Measurements from ENCODE around the gene ASTN2.

ASTN2 gene

DNA sequence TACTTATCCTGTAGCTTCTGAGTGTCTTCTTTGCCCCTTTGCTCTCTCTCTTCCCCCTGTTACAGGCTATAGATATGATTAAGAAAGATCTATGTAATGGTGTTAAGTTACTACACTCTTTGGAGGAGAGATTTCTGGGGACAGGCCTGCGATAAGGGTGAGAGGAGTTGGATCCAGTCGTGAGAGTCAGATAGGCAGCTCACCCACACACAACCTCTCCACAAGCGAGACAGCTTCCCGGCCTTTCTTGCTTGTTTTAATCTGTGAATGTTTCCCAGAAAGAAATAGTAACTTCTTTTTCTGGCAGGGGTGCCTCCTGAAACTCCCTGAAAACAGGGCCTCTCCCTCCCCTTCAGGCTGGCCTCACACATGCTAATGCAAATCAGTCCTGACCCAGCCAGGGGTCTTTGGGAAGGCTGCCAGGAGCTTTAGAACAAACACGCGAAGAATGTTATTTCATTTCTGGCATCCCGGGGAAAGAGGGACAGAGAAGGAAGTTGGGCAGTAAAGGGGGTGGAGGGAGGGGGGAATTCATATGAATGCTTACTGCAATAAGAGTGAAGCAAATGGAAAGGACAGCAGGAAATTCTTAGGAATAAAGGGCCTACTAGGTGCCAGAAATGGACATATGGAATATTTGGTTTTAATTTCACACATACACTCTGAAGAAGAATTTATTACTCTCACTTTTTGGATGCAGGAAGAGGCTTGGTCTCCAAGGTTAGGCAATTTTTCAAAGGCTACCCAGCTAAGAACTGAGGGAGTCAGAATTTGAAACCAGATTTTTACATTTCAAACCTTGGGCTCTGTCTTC is 943.6 kb downstream of the ASTN2 start:
- no peak for ATAC-seq (ENCODE audit: low read depth)
- H3K9me3 Mint-ChIP-seq = no peaks in the 10 kb centered on the region
- H3K4me1 Mint-ChIP-seq = no peaks in the 10 kb centered on the region

DNA sequence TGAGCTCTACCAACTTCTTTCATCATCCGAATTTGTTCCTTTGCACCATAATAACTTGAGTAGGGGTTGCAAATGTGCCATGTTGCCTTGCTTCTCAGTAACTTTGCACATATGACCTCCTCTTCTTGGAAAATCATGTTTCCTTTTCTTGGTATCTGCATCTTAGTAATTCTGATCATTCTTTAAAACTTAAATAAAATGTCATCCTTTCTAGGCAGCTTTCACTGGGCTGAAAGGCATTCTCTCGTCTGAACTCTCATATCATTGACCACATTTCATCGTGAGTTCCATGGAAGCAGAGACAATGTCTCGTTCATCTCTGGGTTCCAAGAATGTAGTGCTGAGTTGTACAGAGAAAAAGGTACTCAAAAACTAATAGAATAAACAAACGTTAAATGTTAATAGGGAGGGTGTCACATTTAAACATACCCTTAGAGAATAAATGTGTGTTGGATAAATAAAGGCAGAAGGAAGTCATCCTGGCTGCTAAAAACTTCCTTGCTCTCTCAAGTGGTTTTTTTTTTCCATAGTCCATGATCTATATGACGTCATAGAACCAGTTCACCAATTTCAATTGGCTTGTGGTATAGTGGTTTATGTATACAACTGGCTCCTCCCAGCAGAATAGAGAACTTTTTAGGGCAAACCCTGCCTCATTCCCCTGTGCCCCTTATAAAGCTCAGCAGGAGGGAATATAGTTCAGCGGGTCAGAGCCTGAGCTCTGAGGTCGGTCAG is 945.9 kb downstream of the ASTN2 start:
- H3K9me3 Mint-ChIP-seq = no peaks in the 10 kb centered on the region
- no peak overlapping the region for H3K27ac Mint-ChIP-seq

More for the DNA sequence above, 943.6 kb downstream of the ASTN2 start:
- no peak overlapping the region for H3K4me3 Mint-ChIP-seq
- H3K27me3 Mint-ChIP-seq = no peaks in the 10 kb centered on the region
- DNase-seq (ENCODE audit: low spot score in 2 of 2) = no peak
- peaks cover 7% of the 10 kb centered on the region for H3K36me3 Mint-ChIP-seq
- no peak overlapping the region for H3K27ac Mint-ChIP-seq

DNA sequence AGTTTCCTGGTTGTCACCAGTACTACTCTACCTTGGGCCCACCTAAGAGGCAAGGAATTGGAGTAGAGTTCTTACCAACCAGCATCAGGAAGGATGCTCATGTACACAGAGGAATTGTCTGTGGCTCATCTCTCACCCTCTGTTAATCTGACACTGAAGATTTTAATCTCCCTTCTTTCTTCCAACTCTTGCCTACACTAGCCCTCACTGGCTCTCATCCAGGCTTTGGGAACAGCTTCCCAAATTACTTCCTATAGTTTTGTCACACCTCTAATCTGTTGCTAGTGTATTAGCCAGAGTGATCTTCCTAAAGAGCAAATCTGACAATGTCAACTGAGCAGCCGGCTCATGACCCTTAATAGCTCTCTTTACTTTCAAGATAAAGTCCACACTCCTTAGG is 946.5 kb downstream of the ASTN2 start:
- no peaks in the 10 kb centered on the region for H3K9me3 Mint-ChIP-seq
- peaks cover 2% of the 10 kb centered on the region for H3K36me3 Mint-ChIP-seq
- ATAC-seq (ENCODE audit: low read depth) (no peak), DNase-seq (ENCODE audit: low spot score in 2 of 2) (no peak)
- no peak overlapping the region for H3K27ac Mint-ChIP-seq
- no peaks in the 10 kb centered on the region for H3K4me1 Mint-ChIP-seq
- H3K27me3 Mint-ChIP-seq = no peaks in the 10 kb centered on the region
- H3K4me3 Mint-ChIP-seq = no peak overlapping the region

More for the DNA sequence above, 945.9 kb downstream of the ASTN2 start:
- Mint-ChIP-seq H3K4me3 (no peak overlapping the region), H3K36me3 (peaks cover 2% of the 10 kb centered on the region), H3K27me3 (no peaks in the 10 kb centered on the region), H3K4me1 (no peaks in the 10 kb centered on the region)
- no peak for DNase-seq (ENCODE audit: low spot score in 2 of 2)
- ATAC-seq (ENCODE audit: low read depth) = no peak

DNA sequence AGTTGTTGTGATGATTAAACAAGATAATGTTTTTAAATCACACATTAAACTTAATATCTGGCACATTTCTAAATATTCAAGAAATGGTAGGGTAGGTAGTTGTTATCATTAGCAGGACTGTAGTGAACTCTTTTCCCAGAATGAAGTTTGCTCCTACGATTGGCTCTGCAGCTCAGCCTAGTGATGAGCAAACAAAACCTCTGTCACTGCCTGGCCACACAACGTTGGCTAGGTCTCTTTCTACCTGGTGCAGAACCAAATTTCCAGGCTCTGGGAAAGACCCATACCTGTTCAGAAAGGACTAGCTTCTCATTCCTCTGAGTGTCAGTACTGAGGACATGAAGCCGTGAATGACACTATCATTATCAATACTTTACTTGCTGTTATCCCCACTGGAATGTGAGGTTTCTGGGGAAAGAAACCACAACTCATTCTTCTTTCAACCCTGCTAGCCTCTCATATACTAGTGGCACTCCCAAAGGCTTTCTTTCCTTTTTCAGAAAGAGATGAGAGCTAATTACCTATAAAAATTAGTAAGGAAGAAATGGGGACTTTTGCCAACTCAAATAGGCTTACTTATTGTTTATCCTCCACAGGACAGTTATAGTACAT is 947.0 kb downstream of the ASTN2 start:
- Mint-ChIP-seq H3K36me3 (peaks cover under 1% of the 10 kb centered on the region), H3K27me3 (no peaks in the 10 kb centered on the region), H3K27ac (no peak overlapping the region), H3K9me3 (no peaks in the 10 kb centered on the region), H3K4me1 (no peaks in the 10 kb centered on the region), H3K4me3 (no peak overlapping the region)
- DNase-seq (ENCODE audit: low spot score in 2 of 2) = no peak
- ATAC-seq (ENCODE audit: low read depth) = no peak

DNA sequence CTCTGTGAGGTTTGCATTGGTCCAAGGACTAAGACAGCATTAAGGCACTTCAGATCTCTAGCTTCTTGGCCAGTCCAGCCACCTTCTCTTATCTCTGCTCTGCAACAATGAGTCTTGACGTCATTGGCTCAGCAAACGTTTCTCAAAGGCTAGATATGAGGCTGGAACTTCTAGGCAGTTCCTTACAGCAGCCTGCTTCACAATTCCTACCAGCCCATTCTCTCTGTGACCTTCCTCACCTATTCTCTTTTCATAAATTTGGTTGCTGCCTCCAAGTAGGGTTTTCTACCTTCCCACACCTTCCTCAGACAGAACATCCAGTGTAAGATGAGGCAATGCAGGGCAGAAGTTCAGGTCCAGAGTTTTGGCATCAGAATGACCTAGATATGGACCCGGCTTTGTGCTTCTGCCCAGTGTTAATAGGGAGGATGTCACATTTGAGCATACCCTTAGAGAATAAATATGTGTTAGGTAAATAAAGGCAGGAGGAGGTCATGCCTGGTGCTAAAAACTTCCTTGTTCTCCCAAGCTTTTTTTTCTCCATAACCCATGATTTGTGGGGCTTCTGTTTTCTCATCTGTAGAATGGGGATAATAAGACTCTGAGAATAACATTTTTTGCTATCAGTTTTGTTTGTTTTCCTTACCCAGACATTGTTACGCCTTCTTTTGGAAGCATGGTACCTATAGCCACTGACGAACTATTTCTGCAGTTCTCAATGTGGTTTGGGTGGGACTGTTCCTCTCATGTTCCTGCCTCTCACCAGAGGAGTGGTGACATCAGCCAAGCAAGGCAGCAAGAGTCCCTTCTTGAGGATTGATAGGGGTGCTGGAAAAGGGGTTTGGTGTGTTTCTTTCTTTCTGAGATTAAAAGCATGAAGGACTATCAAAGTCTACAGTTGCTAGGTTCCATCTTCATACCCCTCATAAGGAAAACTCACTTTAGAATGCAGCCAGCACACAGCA is 948.3 kb downstream of the ASTN2 start:
- no peaks in the 10 kb centered on the region for H3K36me3 Mint-ChIP-seq
- H3K27me3 Mint-ChIP-seq = no peaks in the 10 kb centered on the region
- no peak for DNase-seq (ENCODE audit: low spot score in 2 of 2)
- H3K4me3 Mint-ChIP-seq = no peak overlapping the region
- no peak for ATAC-seq (ENCODE audit: low read depth)
- no peak overlapping the region for H3K27ac Mint-ChIP-seq
- no peaks in the 10 kb centered on the region for H3K9me3 Mint-ChIP-seq
- no peaks in the 10 kb centered on the region for H3K4me1 Mint-ChIP-seq

DNA sequence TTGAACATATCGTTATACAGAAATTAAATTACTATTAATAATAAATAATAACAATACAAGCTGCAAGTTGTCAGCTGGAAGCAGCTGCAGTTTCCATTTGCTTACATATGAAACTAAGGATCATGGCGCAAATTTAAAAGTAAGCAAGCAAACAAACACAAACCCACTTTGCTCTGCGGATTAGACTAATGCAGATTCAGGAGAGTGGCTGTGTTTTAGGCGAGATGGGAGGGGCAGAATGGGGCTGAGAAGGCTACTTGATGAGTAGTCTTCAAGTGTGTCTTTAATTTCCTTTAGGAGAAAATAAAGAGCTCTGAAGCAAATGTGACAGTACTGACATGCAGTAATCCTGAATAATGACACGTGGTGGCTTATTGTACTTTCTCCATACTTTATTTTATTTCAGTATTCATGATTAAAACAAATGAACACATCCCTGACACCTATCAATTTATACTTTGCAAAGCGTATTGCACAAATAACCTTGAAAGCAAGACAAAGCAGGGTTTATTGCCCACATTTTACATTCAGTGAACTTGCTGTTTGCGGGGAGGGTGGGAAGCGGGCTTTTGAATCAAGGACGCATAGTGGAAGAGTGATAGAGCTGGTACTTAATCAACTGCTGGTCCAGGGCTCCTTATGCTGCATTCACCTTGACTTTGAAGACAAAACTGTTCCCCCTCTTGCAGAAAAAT is 949.1 kb downstream of the ASTN2 start:
- H3K27ac Mint-ChIP-seq = no peak overlapping the region
- H3K36me3 Mint-ChIP-seq = no peaks in the 10 kb centered on the region
- no peak for DNase-seq (ENCODE audit: low spot score in 2 of 2)
- ATAC-seq (ENCODE audit: low read depth) = no peak
- no peaks in the 10 kb centered on the region for H3K9me3 Mint-ChIP-seq
- H3K27me3 Mint-ChIP-seq = no peaks in the 10 kb centered on the region
- no peak overlapping the region for H3K4me3 Mint-ChIP-seq
- H3K4me1 Mint-ChIP-seq = no peaks in the 10 kb centered on the region

DNA sequence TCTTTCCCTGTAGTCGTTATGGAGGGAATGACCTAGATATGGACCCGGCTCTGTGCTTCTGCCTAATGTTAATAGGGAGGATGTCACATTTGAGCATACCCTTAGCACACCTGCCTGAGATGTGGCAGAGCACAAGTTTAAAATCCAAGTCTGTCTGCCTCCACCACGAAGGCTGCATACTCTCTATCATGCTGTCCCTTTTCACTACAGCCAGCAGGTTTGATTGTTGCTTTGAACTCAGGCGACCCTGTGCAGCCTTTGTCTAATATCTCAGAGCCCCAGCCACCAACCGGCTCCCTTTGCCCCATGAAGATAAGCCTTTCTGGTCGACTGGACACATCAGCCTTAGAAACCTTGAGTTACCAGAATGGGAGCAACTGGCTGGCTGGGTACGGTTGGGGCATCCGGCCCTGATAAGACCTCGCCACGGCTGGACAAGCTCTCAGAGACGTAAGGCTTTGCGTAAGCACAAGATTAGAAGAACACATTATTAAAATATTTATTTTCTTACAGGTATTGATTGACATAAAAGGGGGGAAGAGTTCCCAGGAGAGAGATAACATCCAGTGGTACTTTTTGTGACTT is 949.8 kb downstream of the ASTN2 start:
- H3K27me3 Mint-ChIP-seq = no peaks in the 10 kb centered on the region
- no peaks in the 10 kb centered on the region for H3K9me3 Mint-ChIP-seq
- ATAC-seq (ENCODE audit: low read depth) (no peak), DNase-seq (ENCODE audit: low spot score in 2 of 2) (no peak)
- no peaks in the 10 kb centered on the region for H3K4me1 Mint-ChIP-seq
- no peak overlapping the region for H3K4me3 Mint-ChIP-seq
- H3K27ac Mint-ChIP-seq = no peak overlapping the region
- H3K36me3 Mint-ChIP-seq = no peaks in the 10 kb centered on the region

DNA sequence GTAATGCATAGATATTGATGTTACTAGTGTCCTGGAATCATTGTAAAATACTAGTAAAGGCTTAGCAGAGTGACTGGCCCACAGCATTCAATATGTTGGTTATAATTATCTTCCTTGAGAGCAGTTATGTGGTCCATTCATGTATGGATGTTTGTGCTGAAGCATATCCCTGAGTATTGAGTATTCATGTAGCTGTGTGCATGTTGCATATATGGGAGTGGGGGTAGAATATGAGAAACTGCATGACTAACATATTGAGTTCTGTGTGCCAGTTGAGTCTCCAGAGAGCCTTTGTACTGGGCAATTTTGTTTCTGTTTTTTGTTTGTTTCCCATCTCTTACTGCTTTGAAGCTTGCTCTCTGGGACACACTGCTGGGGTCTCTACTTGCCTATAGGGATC is 950.4 kb downstream of the ASTN2 start:
- Mint-ChIP-seq H3K36me3 (no peaks in the 10 kb centered on the region), H3K9me3 (no peaks in the 10 kb centered on the region), H3K27me3 (no peaks in the 10 kb centered on the region), H3K4me3 (no peak overlapping the region), H3K27ac (no peak overlapping the region), H3K4me1 (no peaks in the 10 kb centered on the region)
- no peak for ATAC-seq (ENCODE audit: low read depth)
- no peak for DNase-seq (ENCODE audit: low spot score in 2 of 2)

DNA sequence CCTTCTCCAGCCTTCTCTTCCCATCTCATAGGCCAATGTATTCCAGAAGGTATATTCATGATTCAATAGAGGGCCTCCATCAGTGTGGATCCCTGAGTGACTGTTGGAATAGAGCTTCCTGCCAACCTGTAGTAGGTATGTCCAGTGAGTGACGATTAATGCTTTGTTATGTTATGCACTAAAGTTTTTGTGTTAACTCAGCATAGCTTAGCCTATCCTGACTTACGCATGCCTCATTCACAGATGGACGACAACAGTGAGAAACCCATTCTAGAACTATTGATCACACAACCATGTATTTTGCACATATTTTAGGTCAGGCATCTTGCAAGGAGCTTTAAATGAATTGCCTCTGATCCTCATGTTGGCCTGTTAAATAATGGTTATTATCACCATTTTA is 953.2 kb downstream of the ASTN2 start:
- Mint-ChIP-seq H3K36me3 (no peaks in the 10 kb centered on the region), H3K9me3 (peaks cover 7% of the 10 kb centered on the region), H3K4me1 (no peaks in the 10 kb centered on the region), H3K27me3 (no peaks in the 10 kb centered on the region), H3K27ac (no peak overlapping the region), H3K4me3 (no peak overlapping the region)
- ATAC-seq (ENCODE audit: low read depth) = no peak
- no peak for DNase-seq (ENCODE audit: low spot score in 2 of 2)

DNA sequence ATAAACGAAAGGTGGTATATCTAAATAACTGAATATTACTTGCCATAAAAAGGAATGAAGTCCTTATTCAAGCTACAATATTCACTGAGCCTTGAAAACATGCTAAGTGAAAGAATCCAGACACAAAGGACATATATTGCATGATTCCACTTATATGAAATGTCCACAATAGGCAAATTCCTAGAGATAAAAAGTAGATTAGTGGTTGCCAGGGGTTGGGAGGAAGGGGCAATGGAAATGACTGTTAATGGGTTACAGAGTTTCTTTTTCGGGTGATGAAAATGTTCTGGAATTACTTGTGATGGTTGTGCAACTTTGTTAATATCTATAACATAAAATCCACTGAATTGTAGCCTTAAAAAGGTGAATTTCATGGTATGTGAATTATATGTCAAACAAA is 954.8 kb downstream of the ASTN2 start:
- Mint-ChIP-seq H3K27ac (no peak overlapping the region), H3K9me3 (peaks cover 13% of the 10 kb centered on the region), H3K4me3 (no peak overlapping the region), H3K4me1 (no peaks in the 10 kb centered on the region), H3K36me3 (no peaks in the 10 kb centered on the region), H3K27me3 (no peaks in the 10 kb centered on the region)
- DNase-seq (ENCODE audit: low spot score in 2 of 2) (no peak), ATAC-seq (ENCODE audit: low read depth) (no peak)

DNA sequence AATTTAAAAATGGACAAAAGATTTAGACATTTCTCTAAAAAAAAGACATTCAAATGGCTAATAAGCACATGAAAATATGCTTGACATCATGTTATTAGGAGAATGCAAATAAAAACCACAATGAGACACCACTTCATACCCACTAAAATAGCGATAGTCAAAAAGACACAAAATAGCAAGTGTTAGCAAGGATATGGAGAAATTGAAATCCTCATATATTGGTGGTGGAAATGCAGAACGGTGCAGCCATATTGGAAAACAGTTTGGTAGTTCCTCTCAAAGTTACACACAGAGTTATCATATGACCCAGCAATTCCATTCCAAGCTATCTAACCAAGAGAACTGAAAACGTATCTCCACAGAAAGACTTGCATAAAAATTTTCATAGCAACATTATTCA is 955.3 kb downstream of the ASTN2 start:
- Mint-ChIP-seq H3K27me3 (no peaks in the 10 kb centered on the region), H3K4me3 (no peak overlapping the region), H3K4me1 (no peaks in the 10 kb centered on the region), H3K36me3 (no peaks in the 10 kb centered on the region), H3K9me3 (peaks cover 13% of the 10 kb centered on the region), H3K27ac (no peak overlapping the region)
- DNase-seq (ENCODE audit: low spot score in 2 of 2) (no peak), ATAC-seq (ENCODE audit: low read depth) (no peak)

DNA sequence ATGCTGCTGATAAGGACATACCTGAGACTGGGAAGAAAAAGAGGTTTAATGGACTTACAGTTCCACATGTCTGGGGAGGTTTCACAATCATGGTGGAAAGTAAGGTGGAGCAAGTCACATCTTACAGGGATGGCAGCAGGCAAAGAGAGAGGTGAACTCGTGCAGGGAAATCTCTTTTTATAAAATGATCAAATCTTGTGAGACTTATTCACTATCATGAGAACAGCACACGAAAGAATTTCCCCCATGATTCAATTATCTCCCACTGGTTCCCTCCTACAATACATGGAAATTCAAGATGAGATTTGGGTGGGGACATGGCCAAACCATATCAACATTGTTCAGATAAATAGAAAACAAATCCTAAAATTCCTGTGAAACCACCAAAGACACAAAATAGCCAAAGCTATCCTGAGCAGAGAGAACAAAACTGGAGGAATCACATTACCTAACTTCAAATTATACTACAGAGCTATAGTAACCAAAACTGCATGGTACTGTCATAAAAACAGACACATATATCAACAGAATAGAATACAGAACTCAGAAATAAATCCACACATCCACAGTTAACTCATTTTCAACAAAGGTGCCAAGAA is 958.3 kb downstream of the ASTN2 start:
- no peaks in the 10 kb centered on the region for H3K27me3 Mint-ChIP-seq

More for the DNA sequence above, 958.3 kb downstream of the ASTN2 start:
- ATAC-seq (ENCODE audit: low read depth) (no peak), DNase-seq (ENCODE audit: low spot score in 2 of 2) (no peak)
- H3K4me3 Mint-ChIP-seq = no peak overlapping the region
- H3K27ac Mint-ChIP-seq = no peak overlapping the region
- H3K36me3 Mint-ChIP-seq = no peaks in the 10 kb centered on the region
- peaks cover 13% of the 10 kb centered on the region for H3K9me3 Mint-ChIP-seq
- no peaks in the 10 kb centered on the region for H3K4me1 Mint-ChIP-seq

Data from memory B cell (primary cell).